WERI-Rb-1 (cell line): Measurements from ENCODE around the gene SPPL2A.

Experiments
- DNase-seq: peaks from one replicate; pipeline ENCODE4 v3.0.0-alpha.2; 2020
- H3K27ac ChIP-seq: fragments of 250-450 bp; sonication (Bioruptor Pico); 2 replicates; pipeline ENCODE4 v1.5.1; 2020; ENCODE audit warnings: mild to moderate bottlenecking, moderate library complexity
- H3K27me3 ChIP-seq: fragments of 250-450 bp; sonication (Bioruptor Pico); 2 replicates; pipeline ENCODE4 v1.5.1; 2021; ENCODE audit warnings: mild to moderate bottlenecking, low read depth, moderate library complexity; ENCODE audit not compliant: insufficient read depth, severe bottlenecking
- H3K36me3 ChIP-seq: fragments of 250-450 bp; sonication (Bioruptor Pico); 2 replicates; pipeline ENCODE4 v1.5.1; 2020; ENCODE audit warnings: mild to moderate bottlenecking, moderate library complexity
- H3K4me3 ChIP-seq: 2 replicates; pipeline ENCODE4 v1.5.1; 2011; ENCODE audit warnings: low read depth, mild to moderate bottlenecking, control low read depth, low read length
- H3K9me3 ChIP-seq: fragments of 250-450 bp; sonication (Bioruptor Pico); 2 replicates; pipeline ENCODE4 v1.5.1; 2021; ENCODE audit warnings: mild to moderate bottlenecking, moderate library complexity; ENCODE audit not compliant: severe bottlenecking
- CTCF ChIP-seq: IDR thresholded peaks from 2 replicates; pipeline ENCODE4 v1.5.1; 2011; ENCODE audit warnings: low read depth, mild to moderate bottlenecking, control low read depth, inconsistent platforms, low read length

SPPL2A gene

GRCh38 chr15:50778086-50778485 is 12.6 kb upstream of the SPPL2A start:
- H3K4me3 ChIP-seq, result no peak overlapping the region
- H3K36me3 ChIP-seq, result no peaks in the 10 kb centered on the region
- H3K27ac ChIP-seq, result no peak overlapping the region
- DNase-seq, result no peak
- no peak for TF ChIP-seq CTCF
- no peaks in the 10 kb centered on the region for H3K9me3 ChIP-seq
- H3K27me3 ChIP-seq, result no peaks in the 10 kb centered on the region

- no peaks in the 10 kb centered on the region for H3K9me3 ChIP-seq
- no peak for TF ChIP-seq CTCF
- no peak overlapping the region for H3K4me3 ChIP-seq
- H3K27me3 ChIP-seq, result no peaks in the 10 kb centered on the region
- no peaks in the 10 kb centered on the region for H3K36me3 ChIP-seq
- no peak for DNase-seq
- H3K27ac ChIP-seq, result no peak overlapping the region
These were observed 11.5 kb upstream of the SPPL2A start for GRCh38 chr15:50777042-50777441.

GRCh38 chr15:50774450-50774849 is 8.9 kb upstream of the SPPL2A start:
- no peak for TF ChIP-seq CTCF
- Histone ChIP-seq H3K9me3 (no peaks in the 10 kb centered on the region), H3K27me3 (no peaks in the 10 kb centered on the region), H3K36me3 (no peaks in the 10 kb centered on the region), H3K4me3 (no peak overlapping the region), H3K27ac (no peak overlapping the region)
- no peak for DNase-seq

DNA sequence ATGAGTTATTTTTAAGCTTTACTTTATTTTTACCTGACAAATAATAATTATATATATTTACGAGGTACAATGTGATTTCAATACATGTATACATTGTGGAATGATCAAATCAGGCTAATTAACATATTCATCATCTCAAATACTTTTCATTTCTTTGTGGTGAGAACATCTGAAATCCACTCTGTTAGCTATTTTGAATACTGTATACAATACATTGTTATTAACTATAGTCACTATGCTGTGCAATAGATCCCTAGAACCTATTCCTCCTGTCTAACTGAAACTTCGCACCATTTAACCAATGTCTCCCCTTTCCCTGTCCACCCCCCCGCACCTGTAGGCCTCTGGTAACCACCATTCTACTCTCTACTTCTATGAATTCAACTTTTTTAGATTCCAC is 7.9 kb upstream of the SPPL2A start:
- no peaks in the 10 kb centered on the region for H3K9me3 ChIP-seq
- no peak for DNase-seq
- no peak for TF ChIP-seq CTCF

GRCh38 chr15:50767332-50767861 is 1.9 kb upstream of the SPPL2A start:
- Histone ChIP-seq H3K27ac (no peak overlapping the region), H3K36me3 (no peaks in the 10 kb centered on the region; the same call in 1 of the 2 replicates), H3K4me3 (no peak overlapping the region), H3K9me3 (no peaks in the 10 kb centered on the region), H3K27me3 (no peaks in the 10 kb centered on the region)
- no peak for DNase-seq
- TF ChIP-seq CTCF, result no peak

More for the DNA sequence above, 7.9 kb upstream of the SPPL2A start:
- Histone ChIP-seq H3K27me3 (no peaks in the 10 kb centered on the region), H3K4me3 (no peak overlapping the region), H3K36me3 (no peaks in the 10 kb centered on the region), H3K27ac (no peak overlapping the region)
